ENCODE measurements around the gene RAPGEF6. TPM values are rescaled to one million over a fixed set of nuclear protein-coding genes. Genes with fewer than 3 reads are reported as not detected.

The RAPGEF6 gene
- total RNA-seq, 2 donors from 2014 or later = 16.5 to 50.0 TPM

GRCh38 chr5:131637694-131638093 is 2.7 kb upstream of the RAPGEF6 start:
- TF ChIP-seq, protein P1, sequence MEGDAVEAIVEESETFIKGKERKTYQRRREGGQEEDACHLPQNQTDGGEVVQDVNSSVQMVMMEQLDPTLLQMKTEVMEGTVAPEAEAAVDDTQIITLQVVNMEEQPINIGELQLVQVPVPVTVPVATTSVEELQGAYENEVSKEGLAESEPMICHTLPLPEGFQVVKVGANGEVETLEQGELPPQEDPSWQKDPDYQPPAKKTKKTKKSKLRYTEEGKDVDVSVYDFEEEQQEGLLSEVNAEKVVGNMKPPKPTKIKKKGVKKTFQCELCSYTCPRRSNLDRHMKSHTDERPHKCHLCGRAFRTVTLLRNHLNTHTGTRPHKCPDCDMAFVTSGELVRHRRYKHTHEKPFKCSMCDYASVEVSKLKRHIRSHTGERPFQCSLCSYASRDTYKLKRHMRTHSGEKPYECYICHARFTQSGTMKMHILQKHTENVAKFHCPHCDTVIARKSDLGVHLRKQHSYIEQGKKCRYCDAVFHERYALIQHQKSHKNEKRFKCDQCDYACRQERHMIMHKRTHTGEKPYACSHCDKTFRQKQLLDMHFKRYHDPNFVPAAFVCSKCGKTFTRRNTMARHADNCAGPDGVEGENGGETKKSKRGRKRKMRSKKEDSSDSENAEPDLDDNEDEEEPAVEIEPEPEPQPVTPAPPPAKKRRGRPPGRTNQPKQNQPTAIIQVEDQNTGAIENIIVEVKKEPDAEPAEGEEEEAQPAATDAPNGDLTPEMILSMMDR (IDR thresholded peaks at IDR 0.05) = no peak
- H3K4me1 ChIP-seq (ENCODE audit: control insufficient read depth in 1 of 2, low read depth in 2 of 2) = peaks cover 12 to 13% of the 10 kb centered on the region in 2 donors
- DNase-seq (ENCODE audit: low spot score) (no peak), ATAC-seq (ENCODE audit: insufficient number of reproducible peaks, low FRiP score, low read depth) (no peak)
- no peaks in the 10 kb centered on the region for H3K27me3 ChIP-seq (replicated peaks; ENCODE audit: insufficient read depth)
- H3K36me3 ChIP-seq = no peaks in the 10 kb centered on the region
- H3K27ac ChIP-seq = no peak overlapping the region
- no peak overlapping the region for H3K4me3 ChIP-seq
- no peaks in the 10 kb centered on the region for H3K9me3 ChIP-seq

DNA sequence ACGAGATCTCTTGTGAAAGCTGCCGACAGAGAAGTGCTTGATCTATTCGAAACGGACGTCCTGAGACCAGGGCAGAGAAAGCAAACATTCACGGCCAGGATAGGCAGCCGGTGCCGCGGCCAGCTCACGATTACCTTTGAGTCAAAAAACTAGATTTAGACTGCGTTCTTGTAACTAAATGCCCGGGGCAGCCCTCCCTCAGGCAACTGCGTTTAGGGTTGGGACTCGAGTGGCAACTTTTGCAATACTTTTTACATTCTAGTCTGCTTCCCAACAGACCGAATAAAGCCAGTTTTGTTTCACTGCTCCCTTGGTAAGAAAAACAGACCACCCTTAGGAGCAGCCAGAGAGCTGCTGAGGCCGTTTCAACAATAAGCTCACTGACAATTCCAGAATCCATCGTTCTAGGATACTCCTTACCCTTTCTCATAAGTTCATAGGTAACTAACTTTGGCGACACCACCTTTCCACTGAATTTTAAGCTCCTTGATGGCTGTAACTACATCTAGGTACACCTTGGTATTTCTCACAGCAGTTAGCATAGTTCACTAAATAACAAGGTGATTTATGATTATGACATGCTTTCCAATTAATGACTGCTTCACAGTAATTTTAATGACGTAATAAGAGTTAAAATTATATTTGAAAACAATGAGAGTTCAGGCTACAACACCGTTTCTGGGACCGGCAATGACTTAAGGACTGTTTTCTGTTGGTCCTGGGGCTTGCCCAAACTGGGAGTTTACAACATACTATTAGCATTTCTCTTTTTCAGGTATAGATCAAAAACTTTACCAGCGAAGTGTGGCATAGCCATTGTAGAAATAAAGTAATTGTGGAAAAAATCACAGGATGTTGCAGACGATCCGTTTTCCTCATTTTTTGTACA is 899 bp upstream of the RAPGEF6 start:
- Histone ChIP-seq H3K9me3 (no peaks in the 10 kb centered on the region), H3K4me1 (ENCODE audit: control insufficient read depth in 1 of 2, low read depth in 2 of 2) (peaks cover 13 to 28% of the 10 kb centered on the region in 2 donors), H3K27ac (peak overlapping the region; percentile 99), H3K4me3 (peak overlapping the region; percentile 83), H3K36me3 (no peaks in the 10 kb centered on the region), H3K27me3 (replicated peaks; ENCODE audit: insufficient read depth) (no peaks in the 10 kb centered on the region)
- no peak for DNase-seq (ENCODE audit: low spot score)
- TF ChIP-seq, protein P1 (IDR thresholded peaks at IDR 0.05) = no peak
- no peak for ATAC-seq (ENCODE audit: insufficient number of reproducible peaks, low FRiP score, low read depth)

GRCh38 chr5:131634666-131634995 is 398 bp downstream of the RAPGEF6 start:
- Histone ChIP-seq H3K4me3 (peak overlapping the region; percentile 91), H3K4me1 (ENCODE audit: control insufficient read depth in 1 of 2, low read depth in 2 of 2) (peaks cover 13 to 38% of the 10 kb centered on the region in 2 donors), H3K27me3 (replicated peaks; ENCODE audit: insufficient read depth) (no peaks in the 10 kb centered on the region), H3K27ac (peak overlapping the region; percentile 93 to 94), H3K36me3 (no peaks in the 10 kb centered on the region), H3K9me3 (no peaks in the 10 kb centered on the region)
- ATAC-seq (ENCODE audit: insufficient number of reproducible peaks, low FRiP score, low read depth) (peak; percentile 27), DNase-seq (ENCODE audit: low spot score) (peak; percentile 15)
- TF ChIP-seq, protein P1 (IDR thresholded peaks at IDR 0.05) = no peak

DNA sequence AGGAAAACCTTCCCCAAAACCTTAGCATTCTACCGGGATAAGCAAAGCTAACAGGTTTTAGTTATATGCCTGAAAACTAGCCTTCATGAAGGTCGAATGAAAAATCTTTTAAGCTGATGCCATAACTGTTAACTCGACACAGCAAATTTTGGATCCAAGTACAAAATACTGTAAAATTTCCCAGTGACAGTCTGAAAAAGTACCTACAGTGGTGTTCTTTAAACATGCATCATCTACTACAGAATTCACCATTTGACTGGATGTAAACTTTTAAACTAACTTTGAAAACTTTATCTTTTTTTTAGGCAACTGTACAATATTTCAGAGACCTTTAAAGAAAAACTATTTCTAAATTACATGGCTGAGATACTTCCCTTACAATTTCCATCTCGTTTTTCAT is 791 bp downstream of the RAPGEF6 start:
- TF ChIP-seq, protein P1 (IDR thresholded peaks at IDR 0.05) = no peak
- no peak for DNase-seq (ENCODE audit: low spot score)
- no peaks in the 10 kb centered on the region for H3K9me3 ChIP-seq
- H3K36me3 ChIP-seq = no peaks in the 10 kb centered on the region
- no peak for ATAC-seq (ENCODE audit: insufficient number of reproducible peaks, low FRiP score, low read depth)
- H3K4me3 ChIP-seq = peak overlapping the region; percentile 91
- H3K27me3 ChIP-seq (replicated peaks; ENCODE audit: insufficient read depth) = no peaks in the 10 kb centered on the region
- H3K27ac ChIP-seq = peak overlapping the region; percentile 93 to 94
- peaks cover 13 to 38% of the 10 kb centered on the region in 2 donors for H3K4me1 ChIP-seq (ENCODE audit: control insufficient read depth in 1 of 2, low read depth in 2 of 2)

- Histone ChIP-seq H3K4me3 (peak overlapping the region; percentile 91), H3K4me1 (ENCODE audit: control insufficient read depth in 1 of 2, low read depth in 2 of 2) (peaks cover 13 to 38% of the 10 kb centered on the region in 2 donors), H3K27me3 (replicated peaks; ENCODE audit: insufficient read depth) (no peaks in the 10 kb centered on the region), H3K27ac (peak overlapping the region in 1 of 2 donors; percentile 93), H3K36me3 (no peaks in the 10 kb centered on the region), H3K9me3 (no peaks in the 10 kb centered on the region)
- TF ChIP-seq, protein P1 (IDR thresholded peaks at IDR 0.05) = no peak
- DNase-seq (ENCODE audit: low spot score) (no peak), ATAC-seq (ENCODE audit: insufficient number of reproducible peaks, low FRiP score, low read depth) (no peak)
Measured at GRCh38 chr5:131633830-131634229, 1.2 kb downstream of the RAPGEF6 start.

All from thoracic aorta (tissue), 2 donors.